K562 (cell line): ENCODE measurements around the gene ITGA3. TPM values are rescaled to one million over a fixed set of nuclear protein-coding genes. Genes with fewer than 3 reads are reported as not detected.

Experiments
- ATAC-seq: fragments of 200-7000 bp; cut with Tn5 transposase; 3 replicates; pipeline ENCODE4 v1.9.1; 2020; ENCODE audit warnings: moderate library complexity
- BruUV-seq: library from RNA; stranded (reverse); fragments of 400-500 nt; replicated peaks from 2 replicates; lab custom pipeline; 2021; lab: Mats Ljungman, UMichigan
- CTCF ChIA-PET: fragments of 300-600 bp; formaldehyde crosslinking; extraction: SDS; loops from one replicate; lab custom pipeline; 2021; ENCODE audit warnings: low intra/inter-chr PET ratio; lab: Yijun Ruan, JAX
- POLR2A ChIA-PET: fragments of 300-600, 350-650 bp; sonication (Branson Sonifier 250); formaldehyde crosslinking; extraction: SDS; loops from one replicate; lab custom pipeline; 2021; ENCODE audit warnings: antibody characterized with exemption, inconsistent platforms; lab: Yijun Ruan, JAX
- DNase-seq, 4 experiments: peaks; one replicate each; pipeline versions ENCODE4 v3.0.0 to v3.0.0-alpha.2; 2011 to 2018; ENCODE audit warnings: low spot score in 3 of 4, mixed read lengths in 3 of 4; ENCODE audit errors: extremely low read depth in 1 of 4
- FAIRE-seq: peaks from 2 replicates; lab custom pipeline; 2011; peaks lifted over from hg19 to GRCh38; lab: Jason Lieb, UNC
- H2AFZ ChIP-seq: 2 replicates; pipeline ENCODE4 v1.6.0; 2011; ENCODE audit warnings: low read depth, low read length, control low read depth, inconsistent platforms
- H3K27ac ChIP-seq: fragments of 200-600 bp; 3 replicates; pipeline ENCODE4 v1.8.0; 2011; ENCODE audit warnings: low read depth, mild to moderate bottlenecking, control low read depth, inconsistent platforms, low read length, moderate library complexity, mixed read lengths; ENCODE audit errors: extremely low read depth
- H3K27me3 ChIP-seq, 2 experiments: fragments of 300-600 bp in 1 of 2; 2 replicates in 1 of 2; 3 replicates in 1 of 2; pipeline versions ENCODE4 v1.6.0 to v1.8.0; 2011; ENCODE audit warnings: inconsistent platforms in 2 of 2, low read length in 2 of 2, mild to moderate bottlenecking in 1 of 2, mixed read lengths in 1 of 2, moderate library complexity in 1 of 2; ENCODE audit not compliant: control insufficient read depth in 2 of 2, insufficient read depth in 2 of 2
- H3K36me3 ChIP-seq: fragments of 300-600 bp; 3 replicates; pipeline ENCODE4 v1.8.0; 2011; ENCODE audit warnings: mild to moderate bottlenecking, low read length, inconsistent platforms; ENCODE audit not compliant: control insufficient read depth, insufficient read depth
- H3K4me1 ChIP-seq, 2 experiments: fragments of 200-600 bp in 1 of 2; replicated peaks in 1 of 2; 2 replicates in 1 of 2; 3 replicates in 1 of 2; pipeline versions ENCODE4 v1.5.1 to v1.8.0; 2011; ENCODE audit warnings: inconsistent platforms in 2 of 2, low read length in 2 of 2, mild to moderate bottlenecking in 1 of 2, mixed read lengths in 1 of 2, moderate library complexity in 1 of 2; ENCODE audit not compliant: control insufficient read depth in 2 of 2, insufficient read depth in 2 of 2
- H3K4me2 ChIP-seq: 2 replicates; pipeline ENCODE4 v1.6.1; 2011; ENCODE audit warnings: low read length, control low read depth, inconsistent platforms, mixed read lengths; ENCODE audit not compliant: insufficient read depth
- H3K4me3 ChIP-seq: fragments of 200-600 bp; sonication (generic), shearing (Covaris generic); 2 replicates; pipeline ENCODE4 v1.5.1; 2016; ENCODE audit warnings: control low read depth, inconsistent platforms
- H3K79me2 ChIP-seq: fragments of 200-600 bp; 3 replicates; pipeline ENCODE4 v1.8.0; 2011; ENCODE audit warnings: low read length, inconsistent platforms; ENCODE audit not compliant: control insufficient read depth, insufficient read depth
- H3K9ac ChIP-seq, 2 experiments: 2 replicates each; pipeline versions ENCODE4 v1.6.0 to v1.6.1; 2011; ENCODE audit warnings: low read depth in 2 of 2, low read length in 2 of 2, control low read depth in 1 of 2, inconsistent platforms in 1 of 2, mild to moderate bottlenecking in 1 of 2, mixed read lengths in 1 of 2; ENCODE audit not compliant: insufficient read depth in 1 of 2
- H3K9me1 ChIP-seq: one replicate; pipeline ENCODE4 v1.6.0; 2011; ENCODE audit warnings: inconsistent platforms, mild to moderate bottlenecking, low read length, moderate library complexity; ENCODE audit not compliant: control insufficient read depth, insufficient read depth
- H3K9me3 ChIP-seq: replicated peaks from 2 replicates; pipeline ENCODE4 v1.5.1; 2011; ENCODE audit warnings: low read depth, low read length, inconsistent platforms; ENCODE audit not compliant: control insufficient read depth, insufficient read depth
- H4K20me1 ChIP-seq: replicated peaks from 2 replicates; pipeline ENCODE4 v1.6.1; 2011; ENCODE audit warnings: low read length, inconsistent platforms, mixed read lengths; ENCODE audit not compliant: control insufficient read depth, insufficient read depth
- COPS2 ChIP-seq: fragments of 450-650 bp; conservative IDR thresholded peaks from 2 replicates; pipeline ENCODE4 v1.6.1; 2016; ENCODE audit warnings: mild to moderate bottlenecking, moderate library complexity
- FOSL1 ChIP-seq: fragments of 200-800 bp; sonication (Bioruptor generic); conservative IDR thresholded peaks from 2 replicates; pipeline ENCODE4 v1.6.1; 2016; ENCODE audit warnings: missing genetic modification characterization, missing compliant biosample characterization
- KLF16 ChIP-seq: IDR thresholded peaks from 2 replicates; pipeline ENCODE4 v1.6.1; 2016; ENCODE audit warnings: antibody characterized with exemption
- POLR2A ChIP-seq: fragments of 450-650 bp; conservative IDR thresholded peaks from 2 replicates; pipeline ENCODE4 v1.6.1; 2016
- TGIF2 ChIP-seq: sonication (generic); formaldehyde crosslinking; IDR thresholded peaks from 2 replicates; pipeline ENCODE4 v1.8.1; 2022; ENCODE audit warnings: mild to moderate bottlenecking, missing genetic modification reagents, moderate library complexity
- WGBS: fragments of 100-300 bp; shearing (Covaris generic); methylation state at CpG from one replicate; pipeline ENCODE4 v1.1.6; 2016; ENCODE audit warnings: low coverage, mixed read lengths; ENCODE audit not compliant: insufficient coverage; ENCODE audit errors: missing lambda C conversion rate; 5-methylcytosine and 5-hydroxymethylcytosine counted together
- in situ Hi-C: fragments of 300-500 bp; cut with MboI; formaldehyde crosslinking; loops from 4 replicates; pipeline ENCODE4 v1.15.0; 2018; ENCODE audit warnings: inconsistent platforms, mixed read lengths
- intact Hi-C: fragments of 100-400 bp; cut with micrococcal nuclease; formaldehyde crosslinking; loops from 2 replicates; pipeline ENCODE4 v1.14.2; 2022
- polyA plus RNA-seq, 8 experiments: library from polyadenylated mRNA; depleted of rRNA in 4 of 8; stranded (reverse) in 5 of 8; unstranded in 3 of 8; fragments of >200 nt; fragmentation: Nextera tagmentation in 2 of 8; fragmentation: Illumina TruSeq in 1 of 8; extraction: Ambion mirVana in 2 of 8; extraction: Trizol in 1 of 8; gene quantifications; 2 replicates each; pipeline versions ENCODE4 v1.2.1 to v1.2.3, GENCODE V29; 2011 to 2014; ENCODE audit warnings: inconsistent platforms in 1 of 8, missing spikeins in 1 of 8
- total RNA-seq, 7 experiments: library from RNA; depleted of rRNA in 6 of 7; stranded (reverse); fragments of >200 nt in 6 of 7; fragmentation: Illumina TruSeq in 2 of 7; extraction: Trizol in 2 of 7; gene quantifications; 2 replicates each; pipeline versions ENCODE4 v1.2.1 to v1.2.3, GENCODE V29; 2011 to 2021; ENCODE audit warnings: low replicate concordance in 1 of 7
- TF ChIP-seq, protein P1 (sequence below): fragments of 450-650 bp; formaldehyde crosslinking; IDR thresholded peaks from 2 replicates; pipeline ENCODE4 v1.4.0; 2022; ENCODE audit warnings: mild to moderate bottlenecking, moderate library complexity

ITGA3 gene
- total and polyA plus RNA-seq, 9 of the 15 experiments (the other 6 are each of a cell fraction or from before 2014, with no cell fraction given): 0.03 to 0.75 (median 0.14) TPM; not detected in 2

DNA sequence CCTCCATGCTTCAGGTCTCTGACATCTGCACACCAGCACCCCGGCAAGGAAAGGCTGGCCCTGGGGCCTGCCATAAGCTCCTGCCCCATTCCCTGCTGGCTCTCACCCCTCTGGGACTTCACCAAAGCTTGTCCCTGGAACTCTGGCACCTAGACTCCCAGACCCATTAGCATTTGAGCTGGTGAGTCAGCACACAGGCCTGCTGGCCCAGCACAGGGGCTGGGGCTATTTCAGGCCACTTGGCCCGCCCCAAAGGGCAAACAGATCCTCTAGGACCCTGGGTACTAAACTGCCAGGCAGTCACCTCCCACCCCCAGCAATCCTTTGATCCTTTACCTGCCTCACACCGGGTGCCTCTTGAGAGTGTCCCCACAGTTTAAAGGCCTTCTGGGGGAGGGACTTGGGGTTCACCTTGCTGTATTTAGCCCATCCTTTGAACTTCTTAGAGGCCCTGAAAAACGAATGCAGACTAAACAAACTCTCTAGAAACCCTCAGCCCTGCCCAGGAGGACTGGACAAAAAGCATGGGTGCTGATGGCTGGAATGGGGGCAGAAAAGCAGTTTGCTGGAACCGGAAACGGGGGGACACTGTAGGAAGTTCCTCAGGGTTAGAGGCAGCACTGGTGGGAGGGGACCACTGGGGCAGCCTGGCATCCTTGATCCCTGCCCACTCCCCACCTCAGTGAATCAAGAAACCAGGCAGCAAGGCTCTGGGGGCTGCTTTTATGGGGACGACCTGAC, 77.3 kb downstream of the ITGA3 start:
- H3K9me1 ChIP-seq: no peaks in the 10 kb centered on the region
- no peak for FAIRE-seq
- intact Hi-C loops: no loop called here
- ATAC-seq: peak; percentile 34
- peaks cover 0 to 34% of the 10 kb centered on the region in 2 experiments; a peak in 3 of 5 replicates for H3K4me1 ChIP-seq
- BruUV-seq: no TSS peak
- H4K20me1 ChIP-seq: peaks cover 10% of the 10 kb centered on the region
- no peak overlapping the region for H3K4me2 ChIP-seq
- H3K27me3 ChIP-seq: peaks cover 0 to 6% of the 10 kb centered on the region in 2 experiments; a peak in 2 of 5 replicates
- no peak overlapping the region for H2AFZ ChIP-seq
- H3K4me3 ChIP-seq: no peak overlapping the region
- H3K9ac ChIP-seq: peak overlapping the region in 1 of 2 experiments; percentile 24; a peak in 2 of 4 replicates
- H3K79me2 ChIP-seq: no peaks in the 10 kb centered on the region
- peak overlapping the region; percentile 39; the same call in 2 of the 3 replicates for H3K27ac ChIP-seq
- WGBS: 48% methylated on average over 7 of the region's 7 CpGs
- peaks cover 39% of the 10 kb centered on the region; the same call in 2 of the 3 replicates for H3K36me3 ChIP-seq
- no peaks in the 10 kb centered on the region for H3K9me3 ChIP-seq
- POLR2A ChIA-PET: interaction anchor here (1.0 to 2.0 kb wide), 2 partner anchors 10 to 19 kb away, joined by 3 to 8 read pairs; no protein-coding TSS in a partner anchor
- no peak for TF ChIP-seq KLF16
- TF ChIP-seq COPS2: no peak
- peak; percentile 17; the same call in 1 of the 2 replicates for TF ChIP-seq FOSL1 (tag)
- TF ChIP-seq TGIF2 (CRISPR knock-in tag): no peak
- 0 out of 2 replicates have a peak, but pooled peaks have one; percentile 56 for TF ChIP-seq POLR2A
- TF ChIP-seq, protein P1, sequence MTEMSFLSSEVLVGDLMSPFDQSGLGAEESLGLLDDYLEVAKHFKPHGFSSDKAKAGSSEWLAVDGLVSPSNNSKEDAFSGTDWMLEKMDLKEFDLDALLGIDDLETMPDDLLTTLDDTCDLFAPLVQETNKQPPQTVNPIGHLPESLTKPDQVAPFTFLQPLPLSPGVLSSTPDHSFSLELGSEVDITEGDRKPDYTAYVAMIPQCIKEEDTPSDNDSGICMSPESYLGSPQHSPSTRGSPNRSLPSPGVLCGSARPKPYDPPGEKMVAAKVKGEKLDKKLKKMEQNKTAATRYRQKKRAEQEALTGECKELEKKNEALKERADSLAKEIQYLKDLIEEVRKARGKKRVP (CRISPR knock-in tag): 0 out of 2 replicates have a peak, but pooled peaks have one; percentile 7
- CTCF ChIA-PET: no interaction called here
- in situ Hi-C loops: no loop called here
- DNase-seq: peak in 1 of 4 experiments; percentile 23
